ENCODE results near the gene PHTF2.

PHTF2 gene

GRCh38 chr7:77855371-77856083 is 57.0 kb downstream of the PHTF2 start:
- no peaks in the 10 kb centered on the region for H3K9me3 ChIP-seq
- no peak for TF ChIP-seq CTCF (IDR thresholded peaks at IDR 0.05)
- H3K27ac ChIP-seq, result no peak overlapping the region
- H3K27me3 ChIP-seq, result no peaks in the 10 kb centered on the region
- H3K4me3 ChIP-seq (ENCODE audit: low read depth in 1 of 2, low read length in 1 of 2), result no peak overlapping the region
- H3K4me1 ChIP-seq (ENCODE audit: control insufficient read depth in 1 of 2, insufficient read depth in 1 of 2, low read depth in 1 of 2, low read length in 1 of 2), result peaks cover 5 to 7% of the 10 kb centered on the region in 2 experiments
- no peaks in the 10 kb centered on the region for H3K36me3 ChIP-seq

GRCh38 chr7:77858278-77858677 is 59.7 kb downstream of the PHTF2 start:
- Histone ChIP-seq H3K27ac (no peak overlapping the region), H3K36me3 (no peaks in the 10 kb centered on the region)
- TF ChIP-seq CTCF (IDR thresholded peaks at IDR 0.05), result no peak

GRCh38 chr7:77859343-77859742 is 60.8 kb downstream of the PHTF2 start:
- no peaks in the 10 kb centered on the region for H3K9me3 ChIP-seq
- H3K27ac ChIP-seq, result peak overlapping the region; percentile 11
- no peak overlapping the region for H3K4me3 ChIP-seq (ENCODE audit: low read depth in 1 of 2, low read length in 1 of 2)
- no peaks in the 10 kb centered on the region for H3K36me3 ChIP-seq
- TF ChIP-seq CTCF (IDR thresholded peaks at IDR 0.05), result no peak
- peaks cover 5 to 7% of the 10 kb centered on the region in 2 experiments for H3K4me1 ChIP-seq (ENCODE audit: control insufficient read depth in 1 of 2, insufficient read depth in 1 of 2, low read depth in 1 of 2, low read length in 1 of 2)
- no peaks in the 10 kb centered on the region for H3K27me3 ChIP-seq

More at GRCh38 chr7:77858278-77858677, 59.7 kb downstream of the PHTF2 start:
- Histone ChIP-seq H3K9me3 (no peaks in the 10 kb centered on the region), H3K4me1 (ENCODE audit: control insufficient read depth in 1 of 2, insufficient read depth in 1 of 2, low read depth in 1 of 2, low read length in 1 of 2) (peaks cover 5 to 7% of the 10 kb centered on the region in 2 experiments), H3K4me3 (ENCODE audit: low read depth in 1 of 2, low read length in 1 of 2) (no peak overlapping the region), H3K27me3 (no peaks in the 10 kb centered on the region)

- Histone ChIP-seq H3K27me3 (no peaks in the 10 kb centered on the region), H3K36me3 (no peaks in the 10 kb centered on the region), H3K4me1 (ENCODE audit: control insufficient read depth in 1 of 2, insufficient read depth in 1 of 2, low read depth in 1 of 2, low read length in 1 of 2) (peaks cover 19 to 23% of the 10 kb centered on the region in 2 experiments), H3K4me3 (ENCODE audit: low read depth in 1 of 2, low read length in 1 of 2) (no peak overlapping the region), H3K9me3 (no peaks in the 10 kb centered on the region), H3K27ac (no peak overlapping the region)
- TF ChIP-seq CTCF (IDR thresholded peaks at IDR 0.05), result no peak
Observed at GRCh38 chr7:77862691-77863090, 64.1 kb downstream of the PHTF2 start.

- Histone ChIP-seq H3K27me3 (no peaks in the 10 kb centered on the region), H3K4me3 (ENCODE audit: low read depth in 1 of 2, low read length in 1 of 2) (no peak overlapping the region), H3K9me3 (no peaks in the 10 kb centered on the region), H3K36me3 (no peaks in the 10 kb centered on the region), H3K4me1 (ENCODE audit: control insufficient read depth in 1 of 2, insufficient read depth in 1 of 2, low read depth in 1 of 2, low read length in 1 of 2) (peaks cover 19 to 23% of the 10 kb centered on the region in 2 experiments), H3K27ac (no peak overlapping the region)
- TF ChIP-seq CTCF (IDR thresholded peaks at IDR 0.05), result no peak
Observed at GRCh38 chr7:77863860-77864259, 65.3 kb downstream of the PHTF2 start.
